Measurements from ENCODE around the gene MAPK8IP2. TPM values are rescaled to one million over a fixed set of nuclear protein-coding genes. Genes with fewer than 3 reads are reported as not detected.
"Not testable (repeated sequence)": the region's sequence is repeated elsewhere in the genome, so short reads cannot be mapped to it uniquely, and the experiment has no call there.

The MAPK8IP2 gene
- total and polyA plus RNA-seq, 2 donors = 0.33 to 0.96 TPM

GRCh38 chr22:50640296-50640695 is 39.7 kb downstream of the MAPK8IP2 start:
- not testable (repeated sequence) for DNase-seq (ENCODE audit: low read depth in 6 of 9, low spot score in 9 of 9); H3K36me3 ChIP-seq (ENCODE audit: control insufficient read depth in 2 of 2, insufficient read depth in 2 of 2, low read length in 1 of 2); H3K9me3 ChIP-seq (ENCODE audit: control insufficient read depth in 2 of 2, insufficient read depth in 1 of 2, low read length in 1 of 2); H3K4me1 ChIP-seq (ENCODE audit: control insufficient read depth in 2 of 2, insufficient read depth in 2 of 2, low read length in 2 of 2); H3K27ac ChIP-seq (ENCODE audit: low read depth in 1 of 2, low read length in 1 of 2); H3K4me3 ChIP-seq (ENCODE audit: low read length in 2 of 2)
- peaks cover 3 to 14% of the 10 kb centered on the region in 2 donors for H3K27me3 ChIP-seq (ENCODE audit: control insufficient read depth in 2 of 2, insufficient read depth in 1 of 2, low read length in 1 of 2)
- WGBS = 99% methylated on average over 12 of the region's 12 CpGs

GRCh38 chr22:50640857-50641647 is 40.5 kb downstream of the MAPK8IP2 start:
- no peaks in the 10 kb centered on the region for H3K4me1 ChIP-seq (ENCODE audit: control insufficient read depth in 2 of 2, insufficient read depth in 2 of 2, low read length in 2 of 2)
- no peak overlapping the region for H3K27ac ChIP-seq (ENCODE audit: low read depth in 1 of 2, low read length in 1 of 2)
- no peak overlapping the region for H3K4me3 ChIP-seq (ENCODE audit: low read length in 2 of 2)
- peaks cover 3 to 14% of the 10 kb centered on the region in 2 donors for H3K27me3 ChIP-seq (ENCODE audit: control insufficient read depth in 2 of 2, insufficient read depth in 1 of 2, low read length in 1 of 2)
- WGBS = 92% methylated on average over 15 of the region's 15 CpGs
- no peak for DNase-seq (ENCODE audit: low read depth in 6 of 9, low spot score in 9 of 9)
- no peaks in the 10 kb centered on the region for H3K36me3 ChIP-seq (ENCODE audit: control insufficient read depth in 2 of 2, insufficient read depth in 2 of 2, low read length in 1 of 2)
- H3K9me3 ChIP-seq (ENCODE audit: control insufficient read depth in 2 of 2, insufficient read depth in 1 of 2, low read length in 1 of 2) = no peaks in the 10 kb centered on the region

GRCh38 chr22:50641696-50642607 is 41.4 kb downstream of the MAPK8IP2 start:
- peaks cover 3 to 14% of the 10 kb centered on the region in 2 donors for H3K27me3 ChIP-seq (ENCODE audit: control insufficient read depth in 2 of 2, insufficient read depth in 1 of 2, low read length in 1 of 2)
- no peak overlapping the region for H3K27ac ChIP-seq (ENCODE audit: low read depth in 1 of 2, low read length in 1 of 2)
- H3K36me3 ChIP-seq (ENCODE audit: control insufficient read depth in 2 of 2, insufficient read depth in 2 of 2, low read length in 1 of 2) = no peaks in the 10 kb centered on the region
- no peaks in the 10 kb centered on the region for H3K4me1 ChIP-seq (ENCODE audit: control insufficient read depth in 2 of 2, insufficient read depth in 2 of 2, low read length in 2 of 2)
- DNase-seq (ENCODE audit: low read depth in 6 of 9, low spot score in 9 of 9) = no peak
- no peaks in the 10 kb centered on the region for H3K9me3 ChIP-seq (ENCODE audit: control insufficient read depth in 2 of 2, insufficient read depth in 1 of 2, low read length in 1 of 2)
- H3K4me3 ChIP-seq (ENCODE audit: low read length in 2 of 2) = no peak overlapping the region
- 52% methylated on average over 17 of the region's 17 CpGs for WGBS

GRCh38 chr22:50643021-50643820 is 42.6 kb downstream of the MAPK8IP2 start:
- H3K36me3 ChIP-seq (ENCODE audit: control insufficient read depth in 2 of 2, insufficient read depth in 2 of 2, low read length in 1 of 2); H3K27ac ChIP-seq (ENCODE audit: low read depth in 1 of 2, low read length in 1 of 2); H3K4me3 ChIP-seq (ENCODE audit: low read length in 2 of 2); H3K9me3 ChIP-seq (ENCODE audit: control insufficient read depth in 2 of 2, insufficient read depth in 1 of 2, low read length in 1 of 2); DNase-seq (ENCODE audit: low read depth in 6 of 9, low spot score in 9 of 9); H3K4me1 ChIP-seq (ENCODE audit: control insufficient read depth in 2 of 2, insufficient read depth in 2 of 2, low read length in 2 of 2): not testable (repeated sequence)
- H3K27me3 ChIP-seq (ENCODE audit: control insufficient read depth in 2 of 2, insufficient read depth in 1 of 2, low read length in 1 of 2) = peaks cover 3 to 14% of the 10 kb centered on the region in 2 donors
- 96% methylated on average over 17 of the region's 17 CpGs for WGBS

- WGBS = 72% methylated on average over 3 of the region's 3 CpGs
- H3K27me3 ChIP-seq (ENCODE audit: control insufficient read depth in 2 of 2, insufficient read depth in 1 of 2, low read length in 1 of 2) = peaks cover 3 to 14% of the 10 kb centered on the region in 2 donors
- not testable (repeated sequence) for H3K4me1 ChIP-seq (ENCODE audit: control insufficient read depth in 2 of 2, insufficient read depth in 2 of 2, low read length in 2 of 2); DNase-seq (ENCODE audit: low read depth in 6 of 9, low spot score in 9 of 9); H3K27ac ChIP-seq (ENCODE audit: low read depth in 1 of 2, low read length in 1 of 2); H3K4me3 ChIP-seq (ENCODE audit: low read length in 2 of 2); H3K9me3 ChIP-seq (ENCODE audit: control insufficient read depth in 2 of 2, insufficient read depth in 1 of 2, low read length in 1 of 2); H3K36me3 ChIP-seq (ENCODE audit: control insufficient read depth in 2 of 2, insufficient read depth in 2 of 2, low read length in 1 of 2)
Measured at GRCh38 chr22:50643821-50644101, 43.2 kb downstream of the MAPK8IP2 start.

GRCh38 chr22:50653256-50653655 is 52.7 kb downstream of the MAPK8IP2 start:
- Histone ChIP-seq H3K4me1 (ENCODE audit: control insufficient read depth in 2 of 2, insufficient read depth in 2 of 2, low read length in 2 of 2) (no peaks in the 10 kb centered on the region), H3K27me3 (ENCODE audit: control insufficient read depth in 2 of 2, insufficient read depth in 1 of 2, low read length in 1 of 2) (peaks cover 0 to 2% of the 10 kb centered on the region in 2 donors), H3K36me3 (ENCODE audit: control insufficient read depth in 2 of 2, insufficient read depth in 2 of 2, low read length in 1 of 2) (no peaks in the 10 kb centered on the region), H3K9me3 (ENCODE audit: control insufficient read depth in 2 of 2, insufficient read depth in 1 of 2, low read length in 1 of 2) (no peaks in the 10 kb centered on the region), H3K4me3 (ENCODE audit: low read length in 2 of 2) (no peak overlapping the region), H3K27ac (ENCODE audit: low read depth in 1 of 2, low read length in 1 of 2) (no peak overlapping the region)
- DNase-seq (ENCODE audit: low read depth in 6 of 9, low spot score in 9 of 9) = no peak
- WGBS = 97% methylated on average over 10 of the region's 10 CpGs

GRCh38 chr22:50654664-50655063 is 54.1 kb downstream of the MAPK8IP2 start:
- not testable (repeated sequence) for DNase-seq (ENCODE audit: low read depth in 6 of 9, low spot score in 9 of 9); H3K9me3 ChIP-seq (ENCODE audit: control insufficient read depth in 2 of 2, insufficient read depth in 1 of 2, low read length in 1 of 2); H3K27me3 ChIP-seq (ENCODE audit: control insufficient read depth in 2 of 2, insufficient read depth in 1 of 2, low read length in 1 of 2); H3K36me3 ChIP-seq (ENCODE audit: control insufficient read depth in 2 of 2, insufficient read depth in 2 of 2, low read length in 1 of 2); H3K4me1 ChIP-seq (ENCODE audit: control insufficient read depth in 2 of 2, insufficient read depth in 2 of 2, low read length in 2 of 2); H3K4me3 ChIP-seq (ENCODE audit: low read length in 2 of 2); H3K27ac ChIP-seq (ENCODE audit: low read depth in 1 of 2, low read length in 1 of 2)
- 95% methylated on average over 6 of the region's 6 CpGs for WGBS

- Histone ChIP-seq H3K27me3 (ENCODE audit: control insufficient read depth in 2 of 2, insufficient read depth in 1 of 2, low read length in 1 of 2) (peaks cover 0 to 2% of the 10 kb centered on the region in 2 donors), H3K36me3 (ENCODE audit: control insufficient read depth in 2 of 2, insufficient read depth in 2 of 2, low read length in 1 of 2) (no peaks in the 10 kb centered on the region)
Measured at GRCh38 chr22:50656122-50657070, 55.8 kb downstream of the MAPK8IP2 start.

More at GRCh38 chr22:50656122-50657070, 55.8 kb downstream of the MAPK8IP2 start:
- Histone ChIP-seq H3K9me3 (ENCODE audit: control insufficient read depth in 2 of 2, insufficient read depth in 1 of 2, low read length in 1 of 2) (no peaks in the 10 kb centered on the region), H3K4me1 (ENCODE audit: control insufficient read depth in 2 of 2, insufficient read depth in 2 of 2, low read length in 2 of 2) (no peaks in the 10 kb centered on the region), H3K27ac (ENCODE audit: low read depth in 1 of 2, low read length in 1 of 2) (no peak overlapping the region), H3K4me3 (ENCODE audit: low read length in 2 of 2) (no peak overlapping the region)
- WGBS = 93% methylated on average over 23 of the region's 23 CpGs
- no peak for DNase-seq (ENCODE audit: low read depth in 6 of 9, low spot score in 9 of 9)
